ENCODE data around the gene NWD2.

- no peak for TF ChIP-seq ZFP30 (CRISPR knock-in tag; IDR thresholded peaks at IDR 0.05)
- TF ChIP-seq ZNF565 (CRISPR knock-in tag; conservative IDR thresholded peaks at IDR 0.05; ENCODE audit: low read depth) = no peak
- no peak for TF ChIP-seq RARB (CRISPR knock-in tag; IDR thresholded peaks at IDR 0.05)
- TF ChIP-seq PATZ1 (CRISPR knock-in tag; IDR thresholded peaks at IDR 0.05; ENCODE audit: borderline replicate concordance) = no peak
- TF ChIP-seq, protein P1, sequence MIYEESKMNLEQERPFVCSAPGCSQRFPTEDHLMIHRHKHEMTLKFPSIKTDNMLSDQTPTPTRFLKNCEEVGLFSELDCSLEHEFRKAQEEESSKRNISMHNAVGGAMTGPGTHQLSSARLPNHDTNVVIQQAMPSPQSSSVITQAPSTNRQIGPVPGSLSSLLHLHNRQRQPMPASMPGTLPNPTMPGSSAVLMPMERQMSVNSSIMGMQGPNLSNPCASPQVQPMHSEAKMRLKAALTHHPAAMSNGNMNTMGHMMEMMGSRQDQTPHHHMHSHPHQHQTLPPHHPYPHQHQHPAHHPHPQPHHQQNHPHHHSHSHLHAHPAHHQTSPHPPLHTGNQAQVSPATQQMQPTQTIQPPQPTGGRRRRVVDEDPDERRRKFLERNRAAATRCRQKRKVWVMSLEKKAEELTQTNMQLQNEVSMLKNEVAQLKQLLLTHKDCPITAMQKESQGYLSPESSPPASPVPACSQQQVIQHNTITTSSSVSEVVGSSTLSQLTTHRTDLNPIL (CRISPR knock-in tag; IDR thresholded peaks at IDR 0.05; ENCODE audit: low read depth) = no peak
- TF ChIP-seq ZNF8 (CRISPR knock-in tag; IDR thresholded peaks at IDR 0.05) = no peak
- TF ChIP-seq ARNTL (CRISPR knock-in tag; IDR thresholded peaks at IDR 0.05; ENCODE audit: borderline replicate concordance, low read depth) = no peak
- no peak for TF ChIP-seq ZNF70 (CRISPR knock-in tag; IDR thresholded peaks at IDR 0.05)
- no peak for TF ChIP-seq TSHZ2 (CRISPR knock-in tag; IDR thresholded peaks at IDR 0.05)
- TF ChIP-seq PPARA (CRISPR knock-in tag; IDR thresholded peaks at IDR 0.05; ENCODE audit: borderline replicate concordance) = no peak
These were observed 209.7 kb downstream of the NWD2 start for GRCh38 chr4:37453999-37454800.

Measured in SK-N-SH treated with all-trans-retinoic acid at 6 μM for 48 hours (cell line).